Measurements from ENCODE around the gene CDC20B.
"Not testable (repeated sequence)": the region's sequence is repeated elsewhere in the genome, so short reads cannot be mapped to it uniquely, and the experiment has no call there.

Gene CDC20B

GRCh38 chr5:55104036-55104772 is 68.8 kb downstream of the CDC20B start:
- no peak for DNase-seq

GRCh38 chr5:55102348-55102747 is 70.6 kb downstream of the CDC20B start, which contains the start of gene GZMA:
TSS of gene GZMA (plus strand) at chr5:55102646. CDS start at chr5:55102683, 37 bp downstream.
- no peak for DNase-seq

GRCh38 chr5:55101556-55102276 is 71.3 kb downstream of the CDC20B start:
- no peak for DNase-seq

DNA sequence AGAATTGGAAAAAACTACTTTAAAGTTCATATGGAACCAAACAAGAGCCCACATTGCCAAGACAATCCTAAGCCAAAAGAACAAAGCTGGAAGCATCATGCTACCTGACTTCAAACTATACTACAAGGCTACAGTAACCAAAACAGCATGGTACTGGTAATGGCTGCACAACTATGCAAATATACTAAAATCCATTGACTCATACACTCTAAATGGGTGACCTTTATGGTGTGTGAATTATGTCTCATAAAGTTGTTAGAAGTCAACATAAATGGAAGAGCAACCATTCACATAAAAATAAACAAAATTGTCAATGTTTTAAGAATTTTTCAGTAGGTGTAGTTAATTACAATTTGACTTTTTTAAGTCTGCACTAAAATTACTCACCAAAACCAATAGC is 71.8 kb downstream of the CDC20B start:
- DNase-seq, result not testable (repeated sequence)

DNA sequence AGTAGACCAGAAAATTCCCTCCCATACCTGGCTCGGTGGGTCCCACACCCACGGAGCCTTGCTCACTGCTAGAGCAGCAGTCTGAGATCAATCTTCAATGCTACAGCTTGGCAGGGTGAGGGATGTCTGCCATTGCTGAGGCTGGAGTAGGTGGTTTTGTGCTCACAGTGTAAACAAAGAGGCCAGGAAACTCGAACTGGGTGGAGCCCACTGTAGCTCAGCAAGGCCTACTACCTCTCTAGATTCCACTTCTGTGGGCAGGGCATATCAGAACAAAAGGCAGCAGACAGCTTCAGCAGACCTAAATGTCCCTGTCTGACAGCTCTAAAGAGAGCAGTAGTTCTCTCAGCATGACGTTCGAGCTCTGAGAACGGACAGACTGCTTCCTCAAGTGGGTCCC is 76.1 kb downstream of the CDC20B start:
- no peak for DNase-seq

- DNase-seq, result no peak
Observed at GRCh38 chr5:55096182-55096581, 76.8 kb downstream of the CDC20B start.

DNA sequence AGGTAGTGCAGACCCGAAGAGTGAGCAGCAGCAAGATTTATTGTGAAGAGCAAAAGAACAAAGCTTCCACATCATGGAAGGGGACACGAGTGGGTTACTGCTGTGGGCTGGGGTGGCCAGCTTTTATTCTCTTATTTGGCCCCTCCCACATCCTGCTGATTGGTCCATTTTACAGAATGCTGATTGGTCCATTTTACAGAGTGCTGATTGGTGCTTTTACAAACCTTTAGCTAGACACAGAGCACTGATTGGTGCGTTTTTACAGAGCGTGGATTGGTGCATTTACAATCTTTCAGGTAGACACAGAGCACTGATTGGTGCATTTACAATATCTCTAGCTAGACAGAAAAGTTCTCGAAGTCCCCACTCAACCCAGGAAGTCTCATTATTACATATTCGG is 82.0 kb downstream of the CDC20B start:
- DNase-seq, result not testable (repeated sequence)

DNA sequence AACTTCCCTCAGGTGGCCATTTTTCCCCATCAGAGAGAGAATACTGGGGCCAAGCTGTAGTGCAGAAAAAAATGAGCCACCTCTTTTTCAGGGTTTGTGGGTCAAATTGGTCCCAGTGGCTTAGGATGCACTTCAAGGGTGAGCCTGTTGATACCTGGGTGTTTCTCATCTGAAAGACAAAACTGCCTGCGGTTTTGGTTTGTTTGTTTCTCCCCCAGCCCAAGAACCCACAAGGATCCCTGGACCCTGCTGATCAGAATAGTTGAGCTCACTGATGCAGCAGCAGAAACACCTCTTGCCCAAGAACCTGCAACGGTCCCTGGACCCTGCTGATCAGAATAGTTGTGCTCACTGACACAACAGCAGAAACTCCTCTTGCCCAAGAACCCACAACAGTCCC is 83.7 kb downstream of the CDC20B start:
- not testable (repeated sequence) for DNase-seq

DNA sequence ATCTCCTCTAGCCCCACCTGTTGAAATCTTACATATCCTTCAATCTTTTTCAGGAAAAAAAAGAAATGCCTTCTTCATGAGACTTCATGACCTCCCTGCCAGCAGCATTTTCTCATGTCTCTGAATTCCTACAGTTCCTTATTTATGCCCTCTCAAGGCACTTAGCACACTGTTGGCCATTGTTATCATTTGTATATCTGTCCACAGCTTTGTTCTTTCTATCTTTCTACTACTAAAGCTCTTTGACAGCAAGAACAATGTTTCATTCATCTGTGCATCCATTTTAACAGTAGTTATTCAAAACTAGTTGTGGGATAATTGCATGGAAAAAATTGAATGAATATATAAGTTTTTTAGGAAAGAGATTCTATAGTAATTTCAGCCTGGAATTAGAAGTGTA is 91.4 kb downstream of the CDC20B start:
- no peak for DNase-seq

DNA sequence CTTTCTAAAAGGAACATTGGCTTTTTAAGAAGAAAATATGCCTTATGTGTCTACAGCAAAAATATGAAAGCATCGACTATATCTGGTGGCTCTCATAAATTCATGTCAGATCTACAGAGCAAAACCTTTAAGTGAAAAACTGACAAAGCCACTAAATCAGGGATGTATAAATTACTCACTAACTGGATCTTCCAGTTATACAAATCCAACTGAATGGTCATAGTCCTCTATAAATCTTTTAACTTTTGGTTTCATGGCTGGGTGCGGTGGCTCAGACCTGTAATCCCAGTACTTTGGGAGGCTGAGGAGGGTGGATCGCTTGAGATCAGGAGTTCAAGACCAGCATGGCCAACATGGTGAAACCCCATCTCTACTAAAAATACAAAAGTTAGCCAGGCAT is 99.8 kb downstream of the CDC20B start:
- DNase-seq, result no peak

DNA sequence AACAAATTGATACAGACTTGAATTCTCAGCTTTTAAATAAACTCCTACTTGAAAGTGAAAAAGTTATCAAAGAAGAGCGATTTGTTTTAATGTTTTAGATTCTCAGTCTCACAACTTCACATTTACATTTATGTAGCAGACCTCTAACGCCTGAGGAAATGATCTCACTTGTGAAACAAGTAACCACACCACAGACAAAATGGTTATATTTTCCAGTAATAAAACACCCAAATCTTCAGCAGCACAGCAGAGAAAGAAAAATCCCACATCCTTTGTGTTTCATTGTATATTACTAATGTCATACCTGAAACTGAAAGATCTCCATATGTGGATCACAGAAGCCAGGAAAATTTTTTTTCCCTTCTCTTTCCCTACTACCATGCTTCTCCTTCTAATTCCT is 100.3 kb downstream of the CDC20B start:
- DNase-seq, result no peak

- no peak for DNase-seq
Observed at GRCh38 chr5:55071413-55071812, 101.6 kb downstream of the CDC20B start.

GRCh38 chr5:55070968-55071367 is 102.0 kb downstream of the CDC20B start:
- no peak for DNase-seq

DNA sequence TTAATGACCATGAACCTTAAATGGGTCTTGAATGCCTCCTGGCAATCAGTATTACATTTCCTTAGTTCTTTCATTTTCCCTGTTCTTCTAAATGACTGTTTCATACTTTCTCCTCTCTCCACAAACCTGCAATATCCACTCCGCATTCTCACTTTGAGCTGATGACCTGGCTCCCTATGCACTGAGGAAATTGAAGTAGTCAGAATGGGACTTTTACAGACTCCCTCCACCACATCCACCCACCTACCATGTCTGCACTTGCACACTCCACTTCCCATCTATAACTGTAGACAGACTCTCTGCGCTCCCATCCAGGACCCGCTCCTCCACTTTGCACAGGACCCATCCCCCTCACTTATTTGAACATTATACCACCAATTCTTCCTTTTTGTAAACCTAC is 106.7 kb downstream of the CDC20B start:
- DNase-seq, result no peak

- no peak for DNase-seq
Observed at GRCh38 chr5:55064523-55064922, 108.5 kb downstream of the CDC20B start.

- DNase-seq, result no peak
Observed at GRCh38 chr5:55063899-55064298, 109.1 kb downstream of the CDC20B start.

GRCh38 chr5:55063220-55063863 is 109.6 kb downstream of the CDC20B start:
- DNase-seq, result no peak

All from NCI-H1048 (cell line).